ENCODE measurements around the gene FAM118B.

DNA sequence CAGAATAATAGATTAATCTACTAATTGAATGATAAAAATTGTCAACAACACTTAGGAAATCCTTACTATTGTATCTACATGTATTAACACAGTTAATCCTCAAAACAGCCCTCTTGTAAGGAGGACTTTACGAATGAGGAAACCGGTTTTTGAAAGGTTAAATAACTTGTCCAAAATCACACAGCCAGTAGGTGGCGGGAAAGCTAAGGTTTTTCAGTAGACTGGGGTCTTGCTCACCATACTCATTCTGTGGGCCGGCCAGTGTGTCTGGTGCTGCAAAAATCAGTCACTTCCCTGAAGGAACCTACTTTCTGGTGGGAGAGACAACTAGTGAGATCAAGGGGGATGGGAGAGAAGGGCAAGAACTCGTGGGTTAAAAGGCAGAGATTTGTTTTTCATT, 96.1 kb downstream of the FAM118B start:
- TF ChIP-seq, protein P1, sequence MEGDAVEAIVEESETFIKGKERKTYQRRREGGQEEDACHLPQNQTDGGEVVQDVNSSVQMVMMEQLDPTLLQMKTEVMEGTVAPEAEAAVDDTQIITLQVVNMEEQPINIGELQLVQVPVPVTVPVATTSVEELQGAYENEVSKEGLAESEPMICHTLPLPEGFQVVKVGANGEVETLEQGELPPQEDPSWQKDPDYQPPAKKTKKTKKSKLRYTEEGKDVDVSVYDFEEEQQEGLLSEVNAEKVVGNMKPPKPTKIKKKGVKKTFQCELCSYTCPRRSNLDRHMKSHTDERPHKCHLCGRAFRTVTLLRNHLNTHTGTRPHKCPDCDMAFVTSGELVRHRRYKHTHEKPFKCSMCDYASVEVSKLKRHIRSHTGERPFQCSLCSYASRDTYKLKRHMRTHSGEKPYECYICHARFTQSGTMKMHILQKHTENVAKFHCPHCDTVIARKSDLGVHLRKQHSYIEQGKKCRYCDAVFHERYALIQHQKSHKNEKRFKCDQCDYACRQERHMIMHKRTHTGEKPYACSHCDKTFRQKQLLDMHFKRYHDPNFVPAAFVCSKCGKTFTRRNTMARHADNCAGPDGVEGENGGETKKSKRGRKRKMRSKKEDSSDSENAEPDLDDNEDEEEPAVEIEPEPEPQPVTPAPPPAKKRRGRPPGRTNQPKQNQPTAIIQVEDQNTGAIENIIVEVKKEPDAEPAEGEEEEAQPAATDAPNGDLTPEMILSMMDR (IDR thresholded peaks at IDR 0.05; ENCODE audit: insufficient read depth, low read length), result peak; percentile 21
- no peak for TF ChIP-seq POLR2AphosphoS5 (IDR thresholded peaks at IDR 0.05; ENCODE audit: low read depth)
- no peak for TF ChIP-seq GABPA (IDR thresholded peaks at IDR 0.05; ENCODE audit: low read depth)
